Ovary (tissue), 9 donors: ENCODE data around the gene TMOD2. TPM values are rescaled to one million over a fixed set of nuclear protein-coding genes. Genes with fewer than 3 reads are reported as not detected.

ENCODE experiments used
- DNase-seq, 5 donors: peaks; one replicate each; pipeline ENCODE4 v3.0.0-alpha.2; 2019 to 2020
- H3K27ac ChIP-seq, 2 donors: fragments of 200-600 bp; one replicate each; pipeline versions ENCODE4 v1.5.1 to v1.8.0; 2019 to 2022
- H3K27me3 ChIP-seq: fragments of 200-600 bp; one replicate; pipeline ENCODE4 v1.8.0; 2022
- H3K36me3 ChIP-seq: fragments of 200-600 bp; sonication (generic); one replicate; pipeline ENCODE4 v1.5.1; 2019
- H3K4me1 ChIP-seq: one replicate; pipeline ENCODE4 v1.8.1; 2013; ENCODE audit warnings: mild to moderate bottlenecking, moderate library complexity; ENCODE audit not compliant: insufficient read depth
- H3K4me3 ChIP-seq: fragments of 200-600 bp; sonication (generic); one replicate; pipeline ENCODE4 v1.5.1; 2017
- H3K9me3 ChIP-seq, 2 donors: fragments of 200-600 bp in 1 of 2; sonication (generic) in 1 of 2; one replicate each; pipeline versions ENCODE4 v1.5.1 to v1.8.1; 2013 to 2019; ENCODE audit warnings: mild to moderate bottlenecking in 1 of 2, moderate library complexity in 1 of 2
- CTCF ChIP-seq, 3 donors: fragments of 450-650 bp in 2 of 3; fragments of 200-600 bp in 1 of 3; IDR thresholded peaks; one replicate each; pipeline versions ENCODE4 v1.5.1 to v1.8.0; 2016 to 2022; ENCODE audit warnings: antibody characterized with exemption in 3 of 3, mild to moderate bottlenecking in 1 of 3
- EP300 ChIP-seq: sonication (generic); formaldehyde crosslinking; IDR thresholded peaks from one replicate; pipeline ENCODE4 v1.6.1; 2017; ENCODE audit warnings: antibody characterized with exemption
- POLR2A ChIP-seq: fragments of 450-650 bp; IDR thresholded peaks from one replicate; pipeline ENCODE4 v1.6.1; 2017; ENCODE audit warnings: antibody characterized with exemption, mild to moderate bottlenecking, moderate library complexity
- WGBS, 3 donors: extraction: QIAGEN DNeasy Blood & Tissue Kit in 1 of 3; methylation state at CpG; one replicate each; pipeline versions ENCODE4 v1.1.5 to v1.1.7; 2013 to 2017; 5-methylcytosine and 5-hydroxymethylcytosine counted together
- intact Hi-C, 4 donors: fragments of 100-400 bp; cut with DNase I; formaldehyde crosslinking; loops; one replicate each; pipeline versions ENCODE4 v1.11.0 to v1.15.1; 2022 to 2023
- polyA plus RNA-seq, 2 donors: library from polyadenylated mRNA; stranded (reverse); fragments of 200-250 nt in 1 of 2; fragments of 350-450 nt in 1 of 2; fragmentation: Illumina TruSeq in 1 of 2; extraction: RNeasy Lipid Tissue Mini Kit (QIAGEN cat#74804) in 1 of 2; gene quantifications; one replicate each; pipeline ENCODE4 v1.2.3, GENCODE V29; 2013 to 2014
- total RNA-seq, 7 donors: library from RNA; depleted of rRNA in 2 of 7; stranded (reverse); fragments of >200 nt in 2 of 7; fragmentation: NEBNext Ultra II Directional in 3 of 7; extraction: Animal tissue kit (Norgen Biotek cat#: 25700) in 3 of 7; gene quantifications; one replicate each; pipeline versions ENCODE4 v1.1.0 to v1.2.4, GENCODE V29; 2016 to 2023
- donor health status: DM: no; HTN: no; CAD: no; lungs with moderate emphysema.
- donor health status: DM: no; HTN: no; CAD: no.
- donor health status: Bipolar disorder and iron deficiency.
- donor health status: DM: yes; HTN: yes; CAD: no.
- donor health status: DM: no; HTN: no; CAD: no.
- donor health status: DM: yes; HTN: yes; CAD: no.

Gene TMOD2
- total and polyA plus RNA-seq, 9 donors: 3.4 to 15.7 (median 11.9) TPM

GRCh38 chr15:51812598-51812997, 61.2 kb downstream of the TMOD2 start:
- intact Hi-C loops: no loop called here
- Histone ChIP-seq H3K36me3 (no peaks in the 10 kb centered on the region), H3K27me3 (no peaks in the 10 kb centered on the region), H3K9me3 (no peaks in the 10 kb centered on the region), H3K4me3 (no peak overlapping the region), H3K27ac (no peak overlapping the region), H3K4me1 (no peaks in the 10 kb centered on the region)
- DNase-seq: no peak
- no peak for TF ChIP-seq POLR2A
- TF ChIP-seq EP300: no peak
- TF ChIP-seq CTCF (IDR thresholded peaks at IDR 0.05): no peak
- WGBS, 3 donors: 86 to 91% (median 90%) methylated on average over 2 of the region's 2 CpGs

- Histone ChIP-seq H3K4me3 (no peak overlapping the region), H3K27ac (no peak overlapping the region), H3K36me3 (no peaks in the 10 kb centered on the region), H3K27me3 (no peaks in the 10 kb centered on the region), H3K9me3 (no peaks in the 10 kb centered on the region), H3K4me1 (no peaks in the 10 kb centered on the region)
- no peak for DNase-seq
- intact Hi-C loops: no loop called here
- 90 to 97% (median 92%) methylated on average over 3 of the region's 3 CpGs for WGBS, 3 donors
- TF ChIP-seq EP300 (no peak), POLR2A (no peak), CTCF (IDR thresholded peaks at IDR 0.05) (no peak)
Measured at GRCh38 chr15:51814606-51815005, 63.2 kb downstream of the TMOD2 start.

GRCh38 chr15:51816611-51817010, 65.2 kb downstream of the TMOD2 start:
- no peak overlapping the region for H3K27ac ChIP-seq
- TF ChIP-seq POLR2A: no peak
- no peak for TF ChIP-seq EP300
- TF ChIP-seq CTCF (IDR thresholded peaks at IDR 0.05): no peak
- no peak for DNase-seq
- intact Hi-C loops: no loop called here
- H3K4me1 ChIP-seq: no peaks in the 10 kb centered on the region
- no peaks in the 10 kb centered on the region for H3K36me3 ChIP-seq
- no peak overlapping the region for H3K4me3 ChIP-seq
- H3K9me3 ChIP-seq: no peaks in the 10 kb centered on the region
- H3K27me3 ChIP-seq: no peaks in the 10 kb centered on the region

GRCh38 chr15:51818150-51818549, 66.8 kb downstream of the TMOD2 start:
- WGBS, 3 donors: 58 to 71% (median 62%) methylated on average over 3 of the region's 3 CpGs
- TF ChIP-seq CTCF (IDR thresholded peaks at IDR 0.05): no peak
- TF ChIP-seq EP300: no peak
- no peak for TF ChIP-seq POLR2A
- no peak overlapping the region for H3K4me3 ChIP-seq
- intact Hi-C loops: no loop called here
- H3K9me3 ChIP-seq: no peaks in the 10 kb centered on the region
- no peaks in the 10 kb centered on the region for H3K27me3 ChIP-seq
- DNase-seq: no peak
- no peaks in the 10 kb centered on the region for H3K36me3 ChIP-seq
- no peak overlapping the region for H3K27ac ChIP-seq
- no peaks in the 10 kb centered on the region for H3K4me1 ChIP-seq

- Histone ChIP-seq H3K27me3 (no peaks in the 10 kb centered on the region), H3K4me3 (no peak overlapping the region), H3K36me3 (no peaks in the 10 kb centered on the region), H3K4me1 (no peaks in the 10 kb centered on the region), H3K9me3 (no peaks in the 10 kb centered on the region), H3K27ac (no peak overlapping the region)
- 65 to 74% (median 67%) methylated on average over 3 of the region's 3 CpGs for WGBS, 3 donors
- TF ChIP-seq CTCF (IDR thresholded peaks at IDR 0.05) (no peak), POLR2A (no peak), EP300 (no peak)
- intact Hi-C loops: no loop called here
- no peak for DNase-seq
Measured at GRCh38 chr15:51825698-51826097, 74.3 kb downstream of the TMOD2 start.
